Colon (tissue), 2 donors: Measurements from ENCODE around the gene APBA1.

Experiments used
- FAIRE-seq: peaks from 2 replicates; lab custom pipeline; 2012; peaks lifted over from hg19 to GRCh38; lab: Jason Lieb, UNC
- donor health status: control.
- donor health status: control.

Gene APBA1

DNA sequence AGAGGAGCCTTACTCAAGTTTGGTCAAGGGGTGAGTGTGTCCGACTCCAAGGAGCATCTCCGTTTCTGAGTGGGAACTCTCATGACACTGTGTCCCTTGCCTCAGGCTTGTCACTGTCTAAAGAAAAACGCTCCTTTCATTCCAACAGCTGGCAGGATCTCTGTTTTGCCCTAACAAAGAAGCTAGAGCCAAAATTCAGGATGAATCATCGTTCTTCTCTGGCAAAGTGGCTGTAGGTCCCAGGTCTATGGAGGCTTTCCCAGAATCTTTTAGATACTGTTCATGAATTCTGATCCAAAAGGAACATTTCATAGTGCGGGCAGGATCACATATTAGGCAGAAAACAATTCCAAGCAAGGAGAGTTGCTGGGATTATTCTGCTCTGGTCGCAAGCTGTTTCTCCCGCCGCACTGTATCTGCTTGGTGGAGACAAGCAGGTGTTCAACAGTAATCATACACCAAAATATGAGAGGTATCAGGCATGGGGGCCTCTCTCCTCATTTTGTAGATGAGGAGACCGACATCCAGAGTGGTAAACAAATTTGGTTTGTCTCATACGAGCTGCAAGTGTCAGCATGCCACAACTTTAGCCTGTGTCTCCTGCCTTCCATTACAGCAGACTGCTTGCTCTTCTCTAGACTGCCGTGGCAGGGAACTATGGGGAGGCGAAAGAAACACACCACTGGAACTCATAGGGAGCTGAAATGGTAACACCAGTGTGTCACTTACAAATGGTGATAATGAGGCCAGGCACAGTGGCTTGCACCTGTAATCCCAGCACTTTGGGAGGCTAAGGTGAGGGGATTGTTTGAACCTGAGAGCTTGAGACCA, 274.6 kb downstream of the APBA1 start:
- no peak for FAIRE-seq

DNA sequence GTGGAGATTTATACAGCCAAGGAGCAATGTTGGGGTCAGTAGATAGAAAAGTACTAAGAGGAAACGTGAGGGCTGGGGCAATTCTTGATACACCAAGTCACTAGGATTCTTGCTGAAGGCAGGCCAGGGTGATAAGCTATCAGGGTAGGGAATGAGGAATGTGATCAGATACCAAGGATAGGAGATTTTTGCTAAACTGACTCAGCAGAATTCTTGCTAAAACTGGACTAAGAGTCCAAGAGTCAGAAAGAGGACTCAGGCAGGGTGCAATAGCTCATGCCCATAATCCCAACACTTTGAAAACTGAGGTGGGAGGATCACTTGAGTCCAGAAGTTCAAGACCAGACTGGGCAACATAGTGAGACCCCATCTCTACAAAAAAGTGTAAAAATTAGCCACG, 275.4 kb downstream of the APBA1 start:
- no peak for FAIRE-seq

DNA sequence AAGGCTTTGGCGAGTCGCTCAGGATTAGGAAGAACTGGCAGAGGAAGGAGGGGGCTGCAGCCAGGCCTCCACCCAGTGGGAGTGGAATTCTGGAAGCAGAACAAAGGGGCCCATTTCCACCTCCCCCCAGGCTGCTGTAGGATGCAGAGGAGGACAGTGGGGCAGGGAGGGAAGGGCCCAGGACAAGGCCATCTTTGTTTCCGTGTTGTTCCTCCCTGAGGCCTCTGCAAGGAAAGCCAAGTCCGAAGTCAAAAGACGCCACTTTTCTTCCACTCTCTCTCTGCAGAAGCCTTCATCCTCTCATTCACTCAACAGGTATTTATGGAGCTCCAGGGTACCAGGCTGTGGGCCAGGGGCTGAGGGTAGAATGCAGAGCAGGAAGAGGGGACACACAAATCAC, 276.5 kb downstream of the APBA1 start:
- no peak for FAIRE-seq

DNA sequence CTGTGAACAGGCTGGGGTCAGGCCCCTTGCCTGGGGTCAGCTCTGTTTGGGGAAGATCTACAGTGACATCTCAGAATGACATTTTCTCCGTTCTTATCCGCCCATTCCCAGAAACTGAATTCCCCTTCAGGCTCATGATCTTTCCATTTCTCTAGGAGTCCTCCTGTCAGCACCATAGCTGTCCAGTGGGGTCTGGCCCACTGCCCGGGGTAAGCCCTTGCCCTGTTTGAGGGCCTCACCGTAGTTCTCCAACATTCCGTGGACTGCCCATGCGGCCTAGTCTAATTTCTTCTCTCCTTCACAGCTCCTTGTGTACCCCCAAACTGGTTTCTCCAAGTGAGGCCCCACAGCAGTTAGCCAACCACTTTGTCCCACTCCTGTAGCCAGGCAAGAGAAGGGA, 278.7 kb downstream of the APBA1 start:
- FAIRE-seq: no peak

DNA sequence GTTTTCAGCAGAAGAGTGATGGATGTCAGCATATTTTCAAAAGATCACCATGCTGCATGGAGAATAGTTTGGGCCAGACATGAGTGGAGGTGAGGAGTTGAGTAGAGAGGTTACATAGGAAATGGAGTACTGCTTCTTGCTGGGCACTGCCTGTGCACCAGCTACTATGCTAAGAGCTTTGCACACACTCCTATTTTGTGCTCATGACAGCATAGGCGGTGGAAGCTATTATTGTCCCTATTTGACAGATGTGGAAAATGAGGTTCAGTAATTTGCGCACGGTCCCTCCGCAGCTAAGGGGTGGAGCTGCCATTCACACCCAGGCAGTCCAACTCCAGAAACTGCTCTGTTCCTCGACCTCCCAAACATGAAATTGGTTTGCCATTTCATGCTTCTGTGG, 279.3 kb downstream of the APBA1 start:
- no peak for FAIRE-seq

DNA sequence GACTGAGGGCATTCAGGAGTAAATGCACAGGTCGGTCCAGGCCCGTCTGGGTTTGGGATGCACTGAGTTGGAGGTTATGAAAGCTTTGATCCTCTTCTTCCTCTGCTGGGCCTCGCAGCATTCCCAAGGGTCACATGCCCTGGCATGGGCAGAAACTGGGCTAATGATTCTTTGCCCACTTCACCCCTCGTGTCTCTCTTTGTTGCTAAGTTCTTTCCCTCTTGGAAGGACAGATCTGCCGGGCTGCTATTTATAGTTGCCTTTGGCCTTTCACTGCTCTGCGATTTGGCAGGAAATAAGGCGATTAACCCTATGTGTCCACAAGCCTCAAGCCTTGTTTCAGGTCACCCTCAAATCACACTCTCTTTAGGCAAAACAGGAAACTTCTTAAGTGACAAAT, 280.2 kb downstream of the APBA1 start:
- no peak for FAIRE-seq

DNA sequence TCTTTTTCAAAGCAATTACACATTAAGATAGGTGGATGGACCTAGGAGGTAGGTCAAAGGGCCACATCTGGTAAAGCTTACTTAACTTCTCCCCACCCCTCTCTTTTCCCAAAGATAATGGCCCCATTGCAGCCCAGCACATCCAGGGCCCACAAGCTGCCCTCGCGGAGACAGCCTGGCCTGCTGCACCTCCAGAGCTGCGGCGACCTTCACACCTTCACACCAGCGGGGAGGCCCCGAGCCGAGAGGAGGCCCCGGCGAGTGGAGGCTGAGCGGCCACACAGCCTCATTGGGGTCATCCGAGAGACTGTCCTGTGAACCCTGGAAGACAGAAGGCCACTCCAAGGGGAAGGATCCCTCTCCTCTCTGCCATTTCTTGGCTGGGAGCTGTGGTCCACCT, 280.7 kb downstream of the APBA1 start:
- no peak for FAIRE-seq

DNA sequence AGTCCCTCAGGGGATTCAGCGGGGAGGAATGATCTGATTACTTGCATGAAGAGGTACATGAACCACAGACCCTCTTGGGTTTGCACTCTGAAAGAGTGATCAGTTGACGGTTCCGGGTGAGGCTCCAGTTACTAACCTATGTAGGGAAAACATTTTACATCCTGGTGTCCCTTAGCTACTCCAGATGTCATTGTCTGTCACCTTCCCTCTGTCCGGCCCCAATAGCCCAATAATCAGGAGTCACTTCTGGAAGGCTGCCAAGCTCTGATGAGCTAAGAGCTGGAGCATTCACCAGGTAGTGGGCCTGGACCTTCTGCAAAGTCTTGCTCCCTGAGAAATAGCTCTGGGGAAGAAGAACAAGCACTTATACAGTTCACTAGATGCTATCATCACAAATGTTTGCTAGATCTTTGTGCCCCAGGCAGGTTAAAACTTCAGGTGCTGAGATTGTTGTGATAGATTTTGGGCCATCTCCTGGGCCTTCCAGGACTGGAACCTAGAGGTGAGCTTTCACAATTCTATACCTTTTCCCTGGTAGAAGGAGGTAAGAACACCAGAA, 282.7 kb downstream of the APBA1 start:
- FAIRE-seq: no peak

DNA sequence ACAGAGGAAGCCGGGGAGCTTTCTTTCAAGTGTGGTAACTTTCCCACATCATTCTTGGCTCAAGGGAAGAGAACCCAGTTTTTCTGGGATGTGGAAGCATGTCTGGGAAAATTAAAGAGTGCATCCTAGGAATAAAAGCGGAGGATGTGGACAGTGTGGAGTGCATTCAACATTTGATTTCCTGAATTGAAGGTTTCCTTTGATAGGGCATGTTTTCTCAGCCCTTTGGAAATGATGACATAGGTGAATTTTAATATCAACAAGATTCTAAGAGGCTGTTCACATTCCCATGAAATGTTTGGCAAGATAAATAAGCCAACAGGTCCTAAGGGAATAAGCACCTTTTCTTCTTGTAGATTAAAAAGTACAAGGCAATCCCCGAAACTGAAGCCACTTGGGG, 283.6 kb downstream of the APBA1 start:
- FAIRE-seq: no peak

DNA sequence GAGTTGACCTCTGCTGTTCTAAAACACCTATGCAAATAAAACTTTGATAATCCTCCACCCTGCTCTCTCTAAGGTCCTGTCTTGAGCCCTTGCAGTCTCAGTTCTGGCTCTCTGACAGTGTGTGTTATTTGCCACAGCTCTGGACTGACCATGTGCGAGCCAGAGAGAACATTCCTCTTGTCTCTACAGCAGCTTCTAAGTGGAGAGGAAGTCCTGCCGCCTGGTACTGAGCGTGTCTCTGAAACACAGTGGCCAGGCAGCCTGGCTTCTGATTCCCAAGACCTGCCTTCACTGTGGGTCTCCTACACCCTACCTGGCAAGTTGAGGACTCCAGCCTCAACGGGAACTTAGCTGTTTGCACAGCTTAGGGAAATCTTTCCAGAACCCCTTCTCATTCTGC, 285.5 kb downstream of the APBA1 start:
- FAIRE-seq: no peak

DNA sequence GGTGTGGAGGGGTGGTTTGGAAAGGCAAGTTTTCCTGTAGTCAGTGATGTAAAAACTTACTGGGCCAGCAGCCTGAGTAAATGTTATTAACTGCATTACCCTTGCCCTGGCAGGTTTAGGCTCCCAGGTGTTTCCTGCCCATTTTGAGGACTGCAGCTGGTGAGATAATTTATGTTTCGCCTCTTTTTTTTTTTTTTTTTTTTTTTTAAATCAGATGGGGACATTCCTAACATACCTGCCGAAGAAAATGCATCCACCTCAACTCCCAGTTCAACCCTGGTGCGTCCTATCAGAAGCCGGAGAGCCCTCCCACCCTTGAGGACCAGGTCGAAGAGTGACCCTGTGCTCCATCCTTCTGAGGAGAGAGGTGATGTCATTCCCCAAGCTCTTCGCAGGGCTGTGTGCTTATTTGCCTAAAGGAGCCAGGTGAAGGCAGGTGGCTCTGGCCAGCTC, 286.6 kb downstream of the APBA1 start:
- FAIRE-seq: no peak

DNA sequence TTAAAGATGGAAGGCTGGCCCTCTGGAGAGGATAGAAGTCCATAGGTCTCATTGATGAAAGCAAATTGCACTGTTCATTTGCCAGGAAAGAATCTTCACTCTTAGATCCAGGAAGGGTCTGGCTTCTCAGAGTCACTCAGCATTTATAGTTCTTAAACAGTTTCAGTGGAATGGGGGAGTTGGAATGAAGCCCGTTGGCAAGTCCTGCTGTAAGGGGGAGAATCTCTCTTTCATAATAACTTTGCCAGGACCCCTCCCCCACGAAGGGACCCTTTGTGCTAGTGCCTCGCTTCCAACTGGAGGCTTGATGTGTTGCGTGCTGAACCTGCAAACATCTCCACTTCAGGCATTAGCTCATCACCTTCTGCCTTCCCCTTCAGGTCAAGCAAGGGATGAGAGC, 290.0 kb downstream of the APBA1 start:
- no peak for FAIRE-seq

DNA sequence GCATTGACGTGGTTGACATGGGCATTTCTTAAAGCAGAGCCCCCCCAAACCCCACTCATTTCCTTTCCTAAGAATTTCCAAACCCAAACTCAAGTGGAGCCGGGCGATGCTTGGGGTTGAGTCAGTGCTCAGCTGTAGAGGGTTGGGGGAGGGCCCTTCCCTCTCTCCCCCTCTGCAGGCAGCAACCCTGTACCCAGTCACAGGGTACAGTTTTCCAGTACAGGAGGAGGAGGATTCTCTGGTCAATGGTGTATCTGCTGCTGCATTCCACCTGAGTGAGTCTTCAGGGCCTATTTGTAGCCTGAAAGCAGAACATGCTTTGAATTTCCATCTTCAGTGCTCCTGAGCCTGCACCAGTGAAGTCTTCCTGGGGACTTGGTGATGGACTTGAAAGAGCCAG, 291.4 kb downstream of the APBA1 start:
- no peak for FAIRE-seq

DNA sequence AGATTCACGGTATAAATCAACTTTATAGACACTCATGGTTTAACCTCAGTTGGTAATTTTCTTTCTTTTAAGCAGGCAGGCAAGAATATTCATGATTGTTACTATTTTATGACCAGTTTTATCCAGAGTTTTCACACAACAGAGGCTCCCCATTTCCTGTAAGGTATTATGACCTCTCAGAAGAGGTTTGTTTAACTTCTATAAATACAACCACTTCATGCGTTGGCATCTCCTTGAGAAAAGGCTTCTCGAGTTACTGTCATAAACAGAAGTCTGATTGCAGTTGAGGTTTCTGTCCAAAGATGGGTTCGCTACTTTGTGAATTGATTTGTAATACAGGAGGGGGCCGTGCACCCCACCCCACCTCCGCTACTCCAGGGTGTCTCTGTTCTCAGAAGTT, 291.9 kb downstream of the APBA1 start:
- FAIRE-seq: no peak

DNA sequence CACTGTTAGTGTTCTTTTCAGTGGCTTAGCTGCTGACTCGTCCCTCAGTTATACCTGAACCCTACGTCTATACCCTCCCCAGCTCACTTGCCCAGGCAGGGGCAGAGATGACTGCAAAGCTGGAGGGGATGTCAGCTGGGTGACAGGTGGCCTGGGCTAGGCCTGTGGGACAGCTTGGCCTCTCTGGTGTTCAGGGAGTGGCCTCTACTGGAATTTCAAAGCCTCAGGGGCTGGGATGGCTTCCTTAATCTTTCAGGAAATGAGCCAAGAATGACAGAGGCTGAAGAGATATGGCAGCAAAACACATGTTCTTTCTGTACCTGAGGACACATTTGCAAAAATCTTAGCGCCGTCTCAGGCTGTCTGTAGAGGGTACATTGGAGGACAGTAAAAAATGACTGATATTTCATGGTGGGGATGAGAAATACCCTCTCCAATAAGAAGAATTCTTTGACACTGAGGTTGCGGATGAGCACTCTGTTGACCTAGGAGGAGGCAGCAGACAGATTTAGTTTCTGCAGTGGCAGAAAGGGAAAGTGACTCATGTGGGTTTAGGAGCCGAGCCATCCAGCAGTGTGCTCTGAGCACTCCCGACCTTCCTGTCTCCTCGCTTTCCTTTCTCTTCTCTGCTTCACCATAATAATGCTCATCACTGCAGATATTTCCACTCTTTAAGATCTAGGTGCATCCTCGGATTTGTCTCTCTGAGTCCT, 292.7 kb downstream of the APBA1 start:
- no peak for FAIRE-seq

DNA sequence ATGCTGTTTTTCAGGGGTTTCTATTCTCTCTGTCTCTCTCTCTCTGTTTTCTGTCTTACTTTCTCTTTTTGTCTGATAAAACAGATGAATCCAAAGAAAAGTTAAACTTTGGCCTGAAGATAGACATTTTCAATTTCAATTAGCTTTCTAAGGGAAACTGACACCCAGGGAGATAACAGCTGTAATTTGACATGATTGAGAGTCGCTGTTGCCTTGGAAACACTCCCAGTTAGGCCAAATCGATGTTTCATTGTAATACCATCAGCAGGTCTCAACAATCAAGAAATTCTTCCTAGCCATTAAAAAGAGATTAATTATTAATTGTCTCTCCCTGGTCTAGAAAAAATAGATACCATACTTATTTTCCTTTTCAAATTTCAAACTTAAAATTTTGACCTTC, 294.2 kb downstream of the APBA1 start:
- FAIRE-seq: no peak
